ENCODE measurements around the gene PEAR1.

- TF ChIP-seq CTCF (IDR thresholded peaks at IDR 0.05 in 4 of 5, conservative IDR thresholded peaks at IDR 0.05 in 1 of 5): no peak
- TF ChIP-seq POLR2A (IDR thresholded peaks at IDR 0.05): no peak
Observed at GRCh38 chr1:156887734-156888133, 5.8 kb upstream of the PEAR1 start.
